GM11168 (cell line): ENCODE measurements around the gene ERF.
"Not testable (repeated sequence)": the region's sequence is repeated elsewhere in the genome, so short reads cannot be mapped to it uniquely, and the experiment has no call there.

ENCODE experiments used
- in situ Hi-C: fragments of 300-500 bp; cut with MboI; formaldehyde crosslinking; loops from one replicate; pipeline ENCODE4 v1.12.0; 2022; ENCODE audit warnings: low sequenced_read_pairs; ENCODE audit not compliant: unreplicated experiment

Gene ERF

DNA sequence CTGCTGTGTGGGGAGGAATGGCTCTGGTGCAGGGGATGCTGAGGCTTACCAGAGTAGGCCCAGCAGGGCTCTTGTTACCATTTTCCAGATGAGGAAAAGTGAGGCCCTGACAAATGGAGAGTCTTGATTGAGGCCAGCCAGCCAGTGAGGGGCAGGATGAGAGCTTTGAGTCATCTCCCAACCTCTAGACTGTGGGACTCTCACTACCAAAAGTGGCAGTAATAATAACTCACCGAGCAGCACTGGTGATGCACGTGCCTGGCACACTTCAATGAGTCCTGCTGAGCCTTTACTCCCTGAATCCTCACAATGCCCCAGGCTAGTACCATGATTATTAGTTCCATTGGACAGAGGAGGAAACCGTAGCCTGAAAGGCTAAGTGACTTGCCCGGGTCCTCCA is 21.9 kb upstream of the ERF start:
- in situ Hi-C loops: no loop called here

DNA sequence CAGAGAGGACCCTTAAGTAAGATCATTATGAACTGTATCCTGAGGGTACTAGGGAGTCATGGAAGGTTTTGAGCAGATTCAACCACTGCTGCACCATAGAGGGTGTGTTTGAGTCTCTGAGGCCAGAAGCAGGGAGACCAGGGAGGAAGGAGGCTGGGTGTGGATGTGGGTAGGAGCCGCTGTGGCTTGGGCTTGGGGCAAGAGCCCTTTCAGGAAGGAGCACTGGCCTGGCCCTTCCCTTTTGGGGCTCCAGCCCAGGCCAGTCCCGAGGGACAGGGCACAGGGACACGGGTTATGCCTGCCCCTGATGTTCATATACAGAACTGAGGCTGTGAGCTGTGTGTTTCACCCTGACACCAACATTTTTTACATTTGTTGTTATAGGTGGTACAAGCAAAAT is 21.4 kb upstream of the ERF start:
- in situ Hi-C loops: no loop called here

DNA sequence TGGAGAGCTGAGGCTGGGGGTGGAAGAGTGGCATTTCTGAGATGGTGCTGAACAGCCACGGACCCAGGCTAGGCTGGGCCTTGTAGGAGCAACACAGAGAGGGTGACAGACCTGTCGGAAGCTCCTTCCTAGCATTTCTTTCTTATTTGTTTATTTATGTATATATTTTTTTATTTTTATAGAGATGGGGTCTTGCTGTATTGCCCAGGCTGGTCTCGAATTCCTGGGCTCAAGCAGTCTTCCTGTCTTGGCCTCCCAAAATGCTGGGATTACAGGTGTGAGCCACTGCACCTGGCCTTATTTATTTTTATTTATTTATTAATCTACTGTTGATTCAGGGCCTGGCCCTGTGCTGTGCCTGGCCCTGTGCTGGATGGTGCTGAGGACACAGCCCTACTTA is 20.6 kb upstream of the ERF start:
- in situ Hi-C loops: no loop called here

DNA sequence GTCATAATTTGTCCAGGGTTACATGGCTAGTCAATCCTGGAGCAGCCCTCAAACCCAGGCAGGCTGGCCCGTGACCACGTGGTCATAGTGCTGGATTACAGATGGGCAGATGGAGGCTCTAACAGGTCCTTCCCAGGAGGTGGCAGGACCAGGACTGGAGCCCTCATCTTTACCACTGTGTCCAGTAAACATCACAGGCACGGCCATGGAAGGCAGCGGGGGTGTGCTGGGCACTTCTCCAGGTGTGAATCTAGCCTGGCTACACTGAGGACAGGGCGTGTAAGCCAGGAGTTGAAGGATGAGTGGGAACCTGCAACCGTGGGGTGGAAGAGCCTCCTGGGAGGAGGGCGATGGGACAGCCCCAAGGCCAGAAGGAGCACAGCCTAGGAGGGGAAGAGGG is 20.2 kb upstream of the ERF start:
- in situ Hi-C loops: no loop called here

DNA sequence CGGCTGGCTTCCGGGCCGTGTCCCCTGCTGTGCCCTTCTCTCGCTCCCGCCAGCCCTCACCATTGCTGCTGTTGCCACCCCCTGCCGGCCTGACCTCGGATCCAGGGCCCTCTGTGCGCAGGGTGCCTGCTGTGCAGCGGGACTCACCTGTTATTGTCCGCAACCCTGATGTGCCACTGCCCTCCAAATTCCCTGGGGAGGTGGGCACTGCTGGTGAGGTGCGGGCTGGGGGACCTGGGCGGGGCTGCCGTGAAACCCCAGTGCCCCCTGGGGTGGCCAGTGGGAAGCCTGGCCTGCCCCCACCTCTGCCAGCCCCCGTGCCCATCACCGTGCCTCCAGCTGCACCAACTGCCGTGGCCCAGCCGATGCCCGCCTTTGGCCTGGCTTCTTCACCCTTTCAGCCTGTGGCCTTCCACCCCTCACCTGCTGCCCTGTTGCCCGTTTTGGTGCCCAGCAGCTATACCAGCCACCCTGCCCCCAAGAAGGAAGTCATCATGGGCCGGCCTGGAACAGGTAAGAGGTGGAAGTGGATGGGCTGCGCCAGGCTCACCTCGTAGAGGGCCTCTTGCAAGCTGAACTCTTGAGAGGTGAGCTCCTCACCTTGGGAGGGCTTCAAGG is 19.2 kb upstream of the ERF start:
- in situ Hi-C loops: no loop called here

DNA sequence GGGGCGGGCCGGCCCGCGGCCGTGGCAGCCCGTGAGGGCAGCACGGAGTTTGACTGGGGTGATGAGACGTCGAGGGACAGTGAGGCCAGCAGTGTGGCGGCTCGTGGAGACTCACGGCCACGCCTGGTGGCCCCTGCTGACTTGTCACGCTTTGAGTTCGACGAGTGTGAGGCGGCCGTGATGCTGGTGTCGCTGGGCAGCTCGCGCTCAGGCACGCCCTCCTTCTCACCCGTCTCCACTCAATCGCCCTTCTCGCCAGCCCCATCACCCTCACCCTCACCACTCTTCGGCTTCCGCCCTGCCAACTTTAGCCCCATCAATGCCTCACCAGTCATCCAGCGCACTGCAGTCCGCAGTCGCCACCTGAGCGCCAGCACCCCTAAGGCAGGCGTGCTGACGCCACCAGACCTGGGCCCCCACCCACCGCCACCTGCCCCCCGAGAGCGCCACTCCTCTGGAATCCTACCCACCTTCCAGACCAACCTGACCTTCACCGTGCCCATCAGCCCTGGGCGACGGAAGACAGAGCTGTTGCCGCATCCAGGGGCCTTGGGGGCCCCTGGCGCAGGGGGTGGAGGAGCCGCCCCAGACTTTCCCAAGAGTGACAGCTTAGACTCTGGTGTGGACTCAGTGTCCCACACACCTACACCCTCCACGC is 18.6 kb upstream of the ERF start:
- in situ Hi-C loops: no loop called here

DNA sequence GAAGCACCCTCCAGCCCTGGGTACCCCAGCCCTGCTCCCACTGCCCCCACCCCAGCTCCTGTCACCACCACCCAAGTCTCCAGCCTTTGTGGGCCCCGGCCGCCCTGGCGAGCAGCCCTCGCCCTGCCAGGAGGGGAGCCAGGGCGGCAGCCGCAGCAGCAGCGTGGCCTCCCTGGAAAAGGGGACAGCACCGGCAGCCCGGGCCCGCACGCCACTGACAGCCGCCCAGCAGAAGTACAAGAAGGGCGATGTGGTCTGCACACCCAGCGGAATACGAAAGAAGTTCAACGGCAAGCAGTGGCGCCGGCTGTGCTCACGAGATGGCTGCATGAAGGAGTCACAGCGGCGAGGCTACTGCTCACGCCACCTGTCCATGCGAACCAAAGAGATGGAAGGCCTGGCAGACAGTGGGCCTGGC is 18.1 kb upstream of the ERF start:
- in situ Hi-C loops: no loop called here

DNA sequence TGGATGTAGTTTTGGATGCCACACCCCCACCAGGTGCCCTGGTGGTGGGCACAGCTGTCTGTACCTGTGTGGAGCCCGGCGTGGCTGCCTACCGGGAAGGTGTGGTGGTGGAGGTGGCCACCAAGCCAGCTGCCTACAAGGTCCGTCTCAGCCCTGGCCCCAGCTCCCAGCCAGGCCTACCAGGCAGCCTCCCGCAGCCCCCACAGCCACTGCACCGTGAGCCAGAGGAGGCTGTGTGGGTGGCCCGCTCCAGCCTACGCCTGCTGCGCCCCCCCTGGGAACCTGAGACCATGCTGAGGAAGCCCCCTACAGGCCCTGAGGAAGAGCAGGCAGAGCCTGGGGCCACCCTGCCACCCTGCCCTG is 17.6 kb upstream of the ERF start:
- in situ Hi-C loops: no loop called here

DNA sequence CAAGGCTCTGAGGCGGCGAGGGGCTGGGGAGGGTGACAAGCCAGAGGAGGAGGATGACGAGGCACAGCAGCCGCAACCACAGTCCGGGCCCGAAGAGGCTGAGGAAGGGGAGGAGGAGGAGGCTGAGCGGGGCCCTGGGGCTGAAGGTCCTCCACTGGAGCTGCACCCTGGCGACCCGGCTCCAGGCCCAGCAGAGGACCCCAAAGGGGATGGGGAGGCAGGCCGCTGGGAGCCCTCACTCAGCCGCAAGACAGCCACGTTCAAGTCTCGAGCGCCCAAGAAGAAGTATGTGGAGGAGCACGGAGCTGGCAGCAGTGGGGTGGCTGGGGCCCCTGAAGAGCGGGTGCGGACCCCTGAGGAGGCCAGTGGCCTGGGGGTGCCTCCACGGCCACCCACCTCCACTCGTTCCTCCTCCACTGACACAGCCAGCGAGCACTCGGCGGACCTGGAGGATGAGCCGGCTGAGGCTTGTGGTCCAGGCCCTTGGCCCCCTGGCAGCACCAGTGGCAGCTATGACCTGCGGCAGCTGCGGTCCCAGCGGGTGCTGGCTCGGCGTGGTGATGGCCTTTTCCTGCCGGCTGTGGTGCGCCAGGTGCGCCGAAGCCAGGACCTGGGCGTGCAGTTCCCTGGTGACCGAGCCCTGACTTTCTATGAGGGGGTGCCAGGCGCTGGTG is 17.1 kb upstream of the ERF start:
- in situ Hi-C loops: no loop called here

DNA sequence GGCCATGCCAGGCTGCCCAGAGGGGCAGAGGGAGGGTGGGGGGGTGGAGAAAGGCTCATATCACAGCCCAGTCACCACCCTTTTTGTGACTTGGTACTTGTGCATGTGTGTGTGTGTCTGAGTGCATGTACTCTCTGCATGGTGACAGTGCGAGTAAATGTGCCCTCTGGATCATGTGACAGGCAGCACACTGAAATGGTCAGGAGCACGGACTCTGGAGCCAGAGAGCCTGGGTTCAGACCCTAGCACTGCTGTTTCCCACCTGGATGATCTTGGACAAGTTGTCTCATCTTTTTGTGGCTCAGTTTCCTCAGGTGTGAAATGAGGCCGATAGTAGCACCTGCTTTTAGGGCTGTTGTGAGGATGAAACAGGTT is 16.1 kb upstream of the ERF start:
- in situ Hi-C loops: no loop called here

DNA sequence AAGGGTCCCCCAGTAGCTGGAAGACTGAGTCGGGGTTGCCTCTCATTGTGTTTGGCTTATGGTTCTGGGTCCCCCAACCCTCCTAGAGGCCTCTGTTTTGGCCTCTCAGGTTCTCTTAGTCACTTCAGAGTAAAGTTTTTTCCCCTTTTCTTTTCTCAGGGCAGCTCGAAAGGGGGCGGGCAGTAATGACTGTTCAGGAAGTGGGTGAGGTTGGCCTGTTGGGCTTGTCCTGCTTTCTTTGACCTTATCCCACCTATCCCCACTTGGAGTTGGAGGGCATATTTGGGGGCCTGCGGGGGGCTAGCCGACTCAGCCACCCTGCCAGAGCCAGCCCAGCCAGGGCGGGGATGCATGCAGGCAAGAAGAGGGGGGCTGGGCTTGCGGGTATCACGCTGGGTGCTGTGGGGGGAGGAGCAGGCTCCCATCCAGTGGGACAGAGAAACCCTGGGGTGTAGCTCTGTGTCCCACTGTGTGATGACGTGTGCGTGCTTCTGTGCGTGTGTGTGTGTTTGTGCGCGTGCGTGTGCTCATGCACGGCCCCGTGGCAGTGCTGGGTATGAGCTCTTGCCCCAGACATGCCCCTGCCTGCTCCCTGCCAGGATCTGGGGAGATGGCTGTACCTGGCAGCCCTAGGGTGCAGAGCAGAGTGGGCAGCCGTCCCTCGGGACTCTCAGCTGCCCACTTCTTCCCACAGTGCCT is 15.6 kb upstream of the ERF start:
- in situ Hi-C loops: no loop called here

DNA sequence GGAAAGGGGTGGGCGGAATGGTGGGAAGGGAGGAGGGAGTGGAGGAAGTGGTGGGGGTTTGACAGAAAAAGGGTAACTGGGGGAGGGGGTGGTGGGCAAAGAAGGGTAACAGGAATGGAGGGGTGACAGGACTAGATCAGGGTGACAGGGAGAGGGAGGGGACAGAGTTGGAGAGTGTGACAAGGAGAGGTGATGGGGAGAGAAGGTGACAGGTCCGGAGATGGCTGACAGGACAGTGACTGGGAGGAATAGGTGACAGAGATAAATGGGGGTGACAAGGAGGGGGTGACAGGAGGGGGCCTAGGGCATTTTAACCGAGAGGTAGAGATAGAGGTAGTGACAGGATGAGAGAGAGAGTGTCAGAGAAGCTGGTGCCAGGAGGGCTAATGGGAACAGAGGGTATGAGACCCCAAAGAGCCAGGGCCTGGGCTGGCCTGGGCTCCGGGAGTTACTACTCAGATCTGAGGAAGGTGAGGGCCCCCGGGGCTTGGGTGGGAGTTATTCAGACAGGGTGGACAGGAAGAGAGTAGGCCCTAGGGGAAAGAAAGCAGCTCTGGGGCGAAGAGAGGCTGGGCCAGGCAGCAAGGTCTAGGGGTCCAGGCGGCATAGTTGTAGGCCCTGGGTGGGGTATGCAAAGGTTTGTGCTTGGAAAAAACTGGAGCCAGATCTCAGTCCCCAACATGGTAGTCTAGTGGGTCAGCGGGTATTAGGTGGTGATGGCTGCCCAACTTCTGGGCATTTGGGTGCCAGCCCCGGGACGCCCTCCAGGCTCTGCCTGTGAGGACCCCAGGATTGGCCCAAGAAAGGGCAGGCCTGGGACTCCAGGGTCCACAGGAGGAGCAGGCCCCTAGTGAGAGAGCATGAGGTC is 14.8 kb upstream of the ERF start:
- in situ Hi-C loops: no loop called here

DNA sequence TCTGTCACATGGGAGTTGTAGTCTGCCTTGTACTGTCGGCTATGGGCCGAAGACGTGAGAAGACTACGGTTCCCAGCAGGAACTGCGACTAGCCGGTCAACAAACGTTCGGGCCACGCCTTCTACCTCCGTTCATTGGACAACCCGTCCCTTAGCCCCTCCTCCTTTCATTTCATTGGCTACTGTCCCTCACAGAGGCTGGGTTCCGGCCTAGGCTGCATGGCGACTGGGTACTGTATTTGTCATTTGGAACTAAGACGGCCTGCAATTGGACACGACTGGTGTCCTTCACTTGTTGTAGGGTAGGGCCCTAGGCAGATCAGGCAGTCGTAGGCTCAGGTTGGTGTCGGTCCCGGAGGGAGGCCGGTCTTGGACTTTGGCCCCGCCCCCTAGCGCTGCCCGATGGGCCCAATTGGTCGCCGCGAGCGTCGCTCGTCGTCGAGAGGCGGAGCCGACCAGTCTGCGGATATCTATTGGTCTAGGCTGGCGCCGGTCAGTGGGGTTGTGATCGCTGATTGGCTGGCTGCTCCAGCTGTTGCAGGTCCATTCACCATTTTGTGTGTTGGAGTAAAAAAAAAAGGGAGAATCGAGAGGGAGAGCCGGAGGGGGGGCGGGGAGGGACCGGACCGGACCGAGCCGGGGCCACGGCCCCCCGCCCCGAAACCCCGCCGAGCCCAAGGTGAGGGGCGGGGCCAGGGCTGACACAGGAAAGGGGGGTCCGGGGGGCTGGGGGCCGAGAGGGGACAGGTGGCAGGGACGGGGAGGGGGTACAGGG is 14.0 kb upstream of the ERF start, which contains the start of gene CIC:
TSS of gene CIC (plus strand) at position 549 of the 774 bp plus-strand sequence. CDS start 2,532 bp downstream, outside the sequence.
- in situ Hi-C loops: no loop called here

DNA sequence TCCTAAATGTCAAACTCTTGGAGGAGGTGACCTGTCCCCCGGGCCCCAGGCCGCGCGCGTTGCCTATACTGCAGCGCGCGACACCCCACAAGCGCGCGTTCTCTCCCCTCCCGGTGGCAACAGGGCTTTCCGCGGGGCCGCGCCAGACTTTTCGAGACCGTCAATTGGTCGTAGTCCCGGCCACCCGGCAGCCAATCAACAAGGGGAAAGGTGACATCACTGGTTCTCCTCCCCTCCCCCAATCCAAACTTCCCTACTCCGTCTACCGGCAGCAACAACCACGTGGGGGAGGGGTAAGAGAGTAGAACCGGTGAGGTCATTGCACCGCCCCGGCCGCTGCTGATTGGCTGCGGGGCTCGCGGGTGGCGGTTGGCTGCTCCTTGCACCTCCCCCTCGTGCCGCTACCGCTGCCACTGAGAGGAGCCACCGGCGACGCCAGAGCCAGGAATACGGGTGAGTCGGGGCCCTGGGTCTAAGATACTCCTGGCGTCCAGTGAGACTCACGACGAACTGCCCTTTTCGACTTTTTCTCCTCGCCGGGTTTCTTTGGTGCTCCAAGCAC is 13.3 kb upstream of the ERF start:
- in situ Hi-C loops: no loop called here

DNA sequence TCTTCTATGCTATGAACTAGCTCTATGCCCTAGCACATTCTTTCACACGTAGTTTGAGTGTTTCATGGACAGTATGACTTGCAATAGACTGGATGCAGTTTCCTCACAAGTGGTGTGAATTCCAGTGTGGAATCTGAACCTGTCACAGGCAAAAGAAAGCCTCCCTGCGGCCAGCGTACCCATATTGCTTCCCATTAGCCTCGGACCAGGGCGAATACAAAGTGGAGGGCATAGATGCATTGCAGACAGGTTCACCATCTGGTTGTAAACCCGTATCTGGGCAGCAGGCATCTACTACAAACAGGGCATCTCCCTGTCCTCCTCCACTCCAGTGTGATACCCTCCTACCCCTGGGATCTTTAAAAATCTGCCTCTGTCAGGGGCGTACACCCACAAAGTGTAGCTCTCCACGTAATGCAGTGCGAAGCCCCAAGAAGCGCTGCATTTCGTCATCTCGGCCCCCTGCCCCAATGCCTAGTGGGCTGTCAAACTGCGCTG is 12.8 kb upstream of the ERF start:
- in situ Hi-C loops: no loop called here

DNA sequence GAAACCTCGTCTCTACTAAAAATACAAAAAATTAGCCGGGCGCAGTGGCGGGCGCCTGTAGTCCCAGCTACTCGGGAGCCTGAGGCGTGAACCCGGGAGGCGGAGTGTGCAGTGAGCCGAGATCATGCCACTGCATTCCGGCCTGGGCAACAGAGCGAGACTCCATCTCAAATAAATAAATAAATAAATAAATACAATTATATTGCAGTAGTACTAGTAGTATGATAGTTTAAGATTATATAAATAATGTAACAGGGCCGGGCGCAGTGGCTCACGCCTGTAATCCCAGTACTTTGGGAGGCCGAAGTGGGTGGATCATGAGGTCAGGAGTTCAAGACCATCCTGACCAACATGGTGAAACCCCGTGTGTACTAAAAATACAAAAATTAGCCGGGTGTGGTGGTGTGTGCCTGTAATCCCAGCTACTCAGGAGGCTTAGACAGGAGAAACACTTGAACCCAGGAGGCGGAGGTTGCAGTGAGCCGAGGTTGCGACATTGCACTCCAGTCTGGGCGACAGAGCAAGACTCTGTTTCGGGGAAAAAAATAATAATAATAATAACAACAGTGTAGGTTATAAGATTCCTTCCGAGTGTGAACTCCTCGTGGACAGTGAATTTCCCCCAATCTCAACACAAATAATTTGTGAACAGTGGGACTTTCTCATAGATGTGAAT is 12.1 kb upstream of the ERF start:
- in situ Hi-C loops: not testable (repeated sequence)

DNA sequence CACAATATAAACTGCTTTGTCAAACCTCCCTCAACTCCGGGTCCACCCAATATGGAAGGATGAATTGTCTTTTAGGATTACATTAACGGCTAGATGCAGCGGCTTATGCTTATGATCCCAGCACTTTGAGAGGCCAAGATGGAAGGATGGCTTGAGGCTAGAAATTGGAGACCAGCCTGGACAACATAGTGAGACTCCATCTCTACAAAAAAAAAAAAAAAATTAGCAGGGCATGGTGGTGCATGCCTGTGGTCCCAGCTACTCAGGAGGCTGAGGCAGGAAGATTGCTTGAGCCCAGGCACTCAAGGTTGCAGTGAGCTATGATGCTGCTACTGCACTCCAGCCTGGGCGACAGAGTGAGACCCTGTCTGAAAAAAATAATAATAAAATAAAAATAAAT is 11.2 kb upstream of the ERF start:
- in situ Hi-C loops: not testable (repeated sequence)

DNA sequence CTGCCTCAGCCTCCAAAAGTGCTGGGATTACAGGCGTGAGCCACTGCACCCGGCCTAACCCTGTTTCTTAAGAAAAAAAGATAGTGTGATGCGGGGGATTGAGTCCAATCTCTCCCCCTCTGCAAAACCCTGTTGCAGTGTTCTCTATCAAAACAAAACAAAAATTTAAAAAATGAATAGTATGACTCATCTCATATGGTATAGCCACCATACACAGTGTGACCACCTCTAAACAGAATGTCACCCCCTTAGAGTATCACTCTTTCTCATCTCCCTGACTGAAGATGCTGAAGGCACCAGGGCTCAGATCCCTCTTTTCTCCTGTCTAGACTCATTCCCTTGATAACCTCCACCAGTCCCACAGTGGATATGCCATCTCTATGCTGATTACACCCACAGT is 6.8 kb upstream of the ERF start:
- in situ Hi-C loops: no loop called here

DNA sequence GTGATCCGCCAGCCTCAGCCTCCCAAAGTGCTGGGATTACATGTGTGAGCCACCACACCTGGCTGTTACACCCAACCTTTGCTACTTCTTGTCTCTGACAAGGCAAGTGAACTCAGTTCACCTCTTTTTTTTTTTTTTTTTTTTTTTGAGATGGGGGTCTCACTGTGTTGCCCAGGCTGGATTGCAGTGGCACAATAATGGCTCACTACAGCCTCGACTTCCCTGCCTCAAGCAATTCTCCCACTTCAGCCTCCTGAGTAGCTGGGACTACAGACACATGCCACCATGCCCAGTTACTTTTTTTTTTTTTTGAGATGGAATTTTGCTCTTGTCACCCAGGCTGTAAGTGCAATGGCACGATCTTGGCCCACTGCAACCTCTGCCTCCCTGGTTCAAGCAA is 2.9 kb upstream of the ERF start:
- in situ Hi-C loops: not testable (repeated sequence)
